AG20443 (cell line): ENCODE data around the gene KIAA1191.
A peak's percentile ranks its signal among the peaks of the same experiment; 100 is the strongest.

Experiments used
- DNase-seq: peaks from one replicate; pipeline ENCODE4 v3.0.0; 2012; ENCODE audit warnings: low spot score, mixed read lengths

The KIAA1191 gene

DNA sequence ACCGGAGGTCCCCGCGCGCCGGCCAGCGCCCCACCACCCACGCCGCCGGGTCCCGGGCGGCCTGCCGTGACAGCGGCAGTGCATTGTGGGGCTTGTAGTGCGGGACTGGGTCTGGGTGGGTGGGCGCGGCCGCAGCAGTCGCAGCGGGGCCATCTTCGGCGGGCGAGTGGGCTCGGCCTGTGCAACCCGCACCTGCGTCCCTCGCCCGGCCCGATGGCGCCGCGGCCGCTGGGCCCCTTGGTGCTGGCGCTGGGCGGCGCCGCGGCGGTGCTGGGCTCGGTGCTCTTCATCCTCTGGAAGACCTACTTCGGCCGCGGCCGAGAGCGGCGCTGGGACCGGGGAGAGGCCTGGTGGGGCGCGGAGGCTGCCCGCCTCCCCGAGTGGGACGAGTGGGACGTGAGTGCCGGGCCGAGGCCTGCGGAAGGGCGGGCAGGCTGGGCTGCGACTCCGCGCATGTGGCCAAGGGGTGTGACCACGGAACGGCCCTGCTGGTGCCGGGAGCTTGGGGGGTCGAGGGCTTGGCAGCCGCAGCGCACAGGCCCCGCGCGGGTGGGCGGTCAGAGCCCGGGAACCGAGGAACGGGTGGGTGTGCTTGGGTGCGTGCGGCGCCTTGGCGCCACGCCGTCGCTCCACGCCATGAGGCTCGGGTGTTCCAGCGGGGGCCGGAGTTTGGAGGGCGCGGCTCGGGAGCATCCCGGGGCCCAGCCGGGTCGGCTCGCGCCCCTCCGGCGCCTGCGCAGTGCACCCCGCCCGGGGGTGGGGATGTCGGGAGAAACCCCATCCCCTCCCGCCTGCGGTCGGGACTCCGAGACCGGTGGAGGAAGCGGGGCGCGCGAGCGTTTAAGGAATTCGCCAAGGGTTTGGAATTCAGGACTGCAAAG lies 4.0 kb upstream of the KIAA1191 start, which contains the start of gene ARL10:
Gene ARL10, plus strand, starts transcription at position 137 of the 881 bp plus-strand sequence. Its CDS starts 77 bp downstream, at position 214.
- peak; percentile 91 for DNase-seq

DNA sequence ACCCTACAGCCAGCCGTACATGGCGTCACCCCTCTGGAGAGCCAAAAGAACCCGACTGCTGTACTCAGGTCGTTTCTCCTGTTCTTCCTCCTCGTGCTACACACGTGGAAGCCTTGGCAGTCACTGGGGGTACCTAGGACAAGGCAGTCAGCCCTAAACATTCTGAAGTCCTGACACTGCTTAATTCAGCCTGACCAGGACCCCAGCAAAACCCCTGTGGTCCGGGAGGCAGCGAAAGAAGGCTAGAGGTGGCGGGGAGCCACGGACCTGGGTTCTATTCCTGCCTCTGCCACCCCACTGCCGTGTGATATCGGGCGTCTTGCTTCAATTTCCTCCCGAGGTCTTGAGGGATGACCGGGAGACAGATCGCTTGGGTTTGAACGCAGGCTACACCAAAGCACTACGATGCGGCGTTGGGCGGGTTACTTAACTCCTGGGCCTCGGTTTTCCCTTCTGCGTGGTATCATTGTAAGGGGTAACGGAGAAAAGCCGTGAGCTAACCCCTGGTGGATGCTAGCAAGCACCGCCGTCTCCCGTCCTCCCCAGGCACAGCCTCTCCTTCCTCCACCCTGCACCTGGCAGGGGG lies 3.3 kb upstream of the KIAA1191 start:
- no peak for DNase-seq

GRCh38 chr5:176362233-176362490 lies 598 bp upstream of the KIAA1191 start:
- DNase-seq: no peak

DNA sequence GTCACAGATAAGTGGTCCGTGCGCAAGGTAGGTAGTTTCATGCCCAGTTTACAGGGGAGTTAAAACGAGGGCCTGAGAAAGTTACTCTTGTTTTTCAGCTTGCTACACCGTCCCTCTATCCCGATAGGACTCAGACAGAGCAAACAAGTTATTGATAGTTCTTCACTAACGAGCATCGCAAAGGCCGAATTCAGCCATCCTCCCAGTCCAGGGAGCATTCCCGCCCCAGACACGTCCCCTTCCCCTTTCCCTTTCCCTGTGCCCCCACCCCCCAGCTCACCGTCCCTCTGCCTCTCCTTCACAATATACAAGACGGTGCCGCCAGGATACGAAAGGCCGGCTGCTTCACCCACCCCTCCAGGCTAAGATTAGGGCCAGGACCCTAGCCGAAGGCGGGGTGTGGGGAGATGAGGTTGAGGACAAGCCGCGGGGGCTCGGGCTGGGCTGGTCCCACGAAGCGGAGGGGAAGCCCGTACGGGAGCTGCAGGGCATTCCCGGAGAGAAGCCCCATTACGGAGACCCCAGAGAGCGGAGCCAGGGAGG lies 599 bp downstream of the KIAA1191 start:
- no peak for DNase-seq

- DNase-seq: no peak
Measured at GRCh38 chr5:176359658-176360057, 1.9 kb downstream of the KIAA1191 start.

DNA sequence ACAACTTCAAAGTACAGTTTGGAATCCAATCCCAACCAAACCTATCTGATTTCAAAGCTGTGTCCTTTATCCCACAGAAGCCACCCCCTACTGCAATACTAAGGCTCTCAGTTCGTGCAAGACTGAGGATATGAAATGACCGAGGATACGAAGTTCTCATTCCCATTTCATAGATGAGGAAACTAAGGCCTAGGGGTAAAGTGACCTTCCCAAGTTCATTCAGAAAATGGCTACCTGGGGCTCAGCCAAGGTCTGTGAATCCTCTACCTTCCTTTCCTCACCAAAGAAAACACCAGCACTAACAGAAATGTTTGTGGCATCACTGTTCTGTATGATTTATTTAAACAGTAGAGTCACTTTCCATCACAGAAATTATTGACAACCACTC lies 5.4 kb downstream of the KIAA1191 start:
- DNase-seq: no peak

- DNase-seq: no peak
Measured at GRCh38 chr5:176355400-176356178, 6.0 kb downstream of the KIAA1191 start.

GRCh38 chr5:176353533-176353932 lies 8.0 kb downstream of the KIAA1191 start:
- no peak for DNase-seq

DNA sequence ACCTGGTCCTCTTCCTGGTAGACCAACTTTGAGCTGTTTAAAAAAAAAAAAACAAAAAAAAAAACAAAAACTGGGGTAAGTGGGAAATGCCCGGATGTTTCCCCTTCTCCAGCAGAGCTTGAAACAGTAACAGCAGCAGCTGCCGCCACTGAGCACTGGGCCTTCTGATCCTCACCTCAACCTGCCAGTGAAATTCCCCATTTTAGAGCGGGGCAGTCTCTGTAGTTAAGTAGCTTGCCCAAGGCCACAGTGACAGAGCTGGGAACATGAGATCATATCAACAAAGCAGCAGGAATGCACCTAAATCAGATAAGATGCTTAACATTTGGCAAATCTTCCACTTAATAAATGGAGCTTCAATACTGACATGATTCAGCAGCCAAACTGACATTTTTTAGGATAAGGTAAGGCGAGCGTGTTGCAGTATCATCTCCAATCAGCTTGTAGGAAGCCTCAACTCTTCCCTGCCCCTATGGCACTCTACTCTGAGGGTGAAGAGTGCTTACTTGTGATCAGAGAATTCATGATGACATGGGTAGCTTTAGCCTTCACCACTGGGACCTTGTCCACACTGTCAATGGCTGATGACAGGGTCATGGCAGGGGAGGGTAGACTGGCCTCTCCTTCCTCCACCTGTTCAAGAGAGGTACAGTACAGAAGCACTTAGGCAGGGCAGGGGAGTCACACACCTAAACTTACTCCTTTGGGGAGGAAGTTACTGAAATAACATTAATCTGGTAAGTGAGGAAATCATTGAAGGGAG lies 9.3 kb downstream of the KIAA1191 start:
- DNase-seq: no peak

- DNase-seq: no peak
Measured at GRCh38 chr5:176350416-176350815, 11.1 kb downstream of the KIAA1191 start.

DNA sequence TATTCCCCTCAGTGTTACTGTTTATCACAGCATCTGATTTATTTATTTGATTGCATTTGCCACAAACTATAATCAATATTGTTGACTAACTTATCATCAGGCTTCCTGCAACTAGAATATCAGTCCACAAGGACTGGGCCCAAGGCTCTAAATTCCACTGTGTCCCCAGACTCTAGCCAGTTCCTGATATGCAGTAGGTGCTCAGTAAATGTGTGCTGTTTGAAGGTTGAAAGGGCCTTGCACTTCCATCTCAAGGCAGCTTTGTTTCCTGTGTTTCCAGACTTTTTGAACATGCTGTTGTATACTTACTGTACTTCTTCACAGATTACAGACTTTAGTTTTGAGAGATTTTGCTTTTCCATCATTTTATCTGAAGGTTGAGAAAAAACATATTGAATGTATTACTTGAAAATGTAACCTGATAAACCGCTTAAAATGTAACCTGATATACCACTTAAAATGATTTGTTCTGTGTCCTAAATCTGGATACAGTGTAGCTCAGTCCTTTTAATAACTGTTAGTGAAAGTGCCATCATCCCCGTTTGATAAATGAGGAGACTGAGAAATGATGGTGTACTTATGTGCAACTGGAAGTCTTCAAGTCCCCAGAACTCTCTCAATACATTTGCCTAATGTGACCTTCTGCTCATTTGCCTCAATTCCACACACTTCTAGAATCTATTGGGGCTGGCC lies 18.7 kb downstream of the KIAA1191 start:
- no peak for DNase-seq

DNA sequence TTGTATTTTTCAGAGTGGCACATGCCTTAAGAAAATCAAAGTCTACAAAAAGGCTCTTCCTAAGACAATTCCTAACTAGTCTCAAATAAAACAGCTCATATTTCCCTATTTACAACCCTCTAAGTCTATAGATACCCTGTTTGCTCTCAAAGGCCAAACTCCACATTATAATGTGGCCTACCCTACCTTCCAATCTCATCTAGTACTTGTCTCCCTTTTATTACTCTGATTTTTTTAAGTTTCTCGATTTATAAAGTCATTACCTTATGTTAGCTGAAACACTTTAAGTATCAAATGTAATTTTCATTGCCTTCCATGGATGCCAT lies 19.4 kb downstream of the KIAA1191 start:
- DNase-seq: no peak

- no peak for DNase-seq
Measured at GRCh38 chr5:176341325-176342157, 20.0 kb downstream of the KIAA1191 start.

DNA sequence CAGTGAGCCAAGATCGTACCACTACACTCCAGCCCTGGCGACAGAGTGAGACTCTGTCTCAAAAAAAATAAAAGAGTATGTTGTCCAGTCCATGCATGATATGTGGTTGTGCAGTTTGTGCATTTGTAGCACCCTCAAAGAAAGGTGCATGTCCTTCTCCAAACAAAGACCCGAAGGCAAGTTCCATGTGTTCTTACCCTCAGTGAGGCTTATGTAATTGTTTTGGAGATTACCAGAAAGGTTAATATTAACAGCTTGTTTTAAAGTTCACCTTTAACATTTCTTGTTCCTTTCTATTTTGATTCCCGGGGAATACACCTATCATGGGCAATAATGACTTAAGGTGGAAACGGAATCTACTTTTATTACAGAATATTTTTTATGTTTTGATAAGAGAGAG lies 22.3 kb downstream of the KIAA1191 start:
- DNase-seq: no peak

DNA sequence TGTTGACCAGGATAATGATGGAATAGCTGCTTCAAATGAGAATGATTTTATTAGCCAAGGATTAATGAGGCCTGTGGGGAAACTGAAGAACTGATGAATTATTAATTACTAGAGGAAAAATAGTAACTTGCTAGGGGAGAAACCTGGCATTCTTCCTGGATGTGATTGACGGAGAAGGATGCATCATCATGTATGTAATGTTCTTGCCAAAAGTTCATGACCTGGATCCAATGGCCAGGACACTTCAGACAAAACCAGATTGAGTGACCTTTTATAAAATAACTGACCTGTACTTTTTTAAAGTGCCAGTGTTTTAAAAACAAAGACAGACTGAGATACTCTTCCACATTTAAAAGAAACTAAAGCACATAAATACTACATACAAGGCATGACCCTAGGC lies 23.7 kb downstream of the KIAA1191 start:
- no peak for DNase-seq

GRCh38 chr5:176334031-176334770 lies 27.4 kb downstream of the KIAA1191 start:
- DNase-seq: no peak

- no peak for DNase-seq
Measured at GRCh38 chr5:176320577-176320976, 41.0 kb downstream of the KIAA1191 start.

DNA sequence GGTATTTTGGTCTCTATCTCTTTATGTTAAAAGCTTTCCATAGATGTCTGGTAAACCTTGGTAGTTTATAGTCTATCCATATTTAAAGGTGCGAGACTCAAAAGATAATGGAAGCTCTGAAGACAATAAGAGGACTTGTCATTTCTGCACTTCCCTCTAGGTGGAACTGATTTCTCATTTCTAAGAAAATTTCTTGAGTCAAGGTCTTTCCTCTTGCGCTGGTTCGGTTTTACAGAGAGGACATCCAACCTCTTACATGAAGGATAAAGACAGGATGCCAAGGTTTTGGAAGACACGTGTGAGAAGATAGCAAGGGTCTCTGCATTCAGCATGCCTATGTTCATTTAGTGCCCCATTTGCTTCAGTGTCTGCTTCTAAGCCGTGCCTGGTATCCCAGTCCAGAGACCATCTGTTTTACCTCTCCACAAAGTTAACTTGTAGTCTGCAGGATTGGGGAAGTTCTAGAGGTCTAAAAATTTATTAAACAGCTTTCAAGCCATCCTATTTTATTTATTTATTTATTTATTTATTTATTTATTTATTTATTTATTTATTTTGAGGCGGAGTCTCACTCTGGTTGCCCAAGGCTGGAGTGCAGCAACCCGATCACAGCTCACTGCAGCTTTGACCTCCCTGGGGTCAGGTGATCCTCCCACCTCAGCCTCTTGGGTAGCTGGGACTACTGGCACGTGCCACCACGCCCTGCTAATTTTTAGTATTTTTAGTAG lies 41.6 kb downstream of the KIAA1191 start:
- no peak for DNase-seq
